ENCODE data around the gene CRHR1.
"Not testable (repeated sequence)": the region's sequence is repeated elsewhere in the genome, so short reads cannot be mapped to it uniquely, and the experiment has no call there.

Gene CRHR1

GRCh38 chr17:45784293-45784740 is at the start of gene CRHR1:
TSS of gene CRHR1 (plus strand) at chr17:45784320. CDS start at chr17:45784545, 225 bp downstream.
- DNase-seq = no peak

- DNase-seq = no peak
Measured at GRCh38 chr17:45734598-45734997, 49.5 kb upstream of the CRHR1 start.

- DNase-seq = no peak
Measured at GRCh38 chr17:45735488-45735887, 48.6 kb upstream of the CRHR1 start.

GRCh38 chr17:45739786-45740185 is 44.3 kb upstream of the CRHR1 start:
- no peak for DNase-seq

GRCh38 chr17:45740553-45741330 is 43.4 kb upstream of the CRHR1 start:
- no peak for DNase-seq

GRCh38 chr17:45742251-45742650 is 41.9 kb upstream of the CRHR1 start:
- no peak for DNase-seq

- no peak for DNase-seq
Measured at GRCh38 chr17:45743626-45744326, 40.3 kb upstream of the CRHR1 start.

GRCh38 chr17:45744826-45745225 is 39.3 kb upstream of the CRHR1 start:
- not testable (repeated sequence) for DNase-seq

GRCh38 chr17:45745601-45746494 is 38.3 kb upstream of the CRHR1 start:
- no peak for DNase-seq

- DNase-seq = peak; percentile 49
Measured at GRCh38 chr17:45747911-45748310, 36.2 kb upstream of the CRHR1 start.

- DNase-seq = no peak
Measured at GRCh38 chr17:45748731-45749310, 35.3 kb upstream of the CRHR1 start.

GRCh38 chr17:45749831-45750335 is 34.2 kb upstream of the CRHR1 start:
- DNase-seq = no peak

- no peak for DNase-seq
Measured at GRCh38 chr17:45750779-45751440, 33.2 kb upstream of the CRHR1 start.

- no peak for DNase-seq
Measured at GRCh38 chr17:45751466-45751865, 32.7 kb upstream of the CRHR1 start.

GRCh38 chr17:45752246-45752645 is 31.9 kb upstream of the CRHR1 start:
- no peak for DNase-seq

- DNase-seq = no peak
Measured at GRCh38 chr17:45753645-45754225, 30.4 kb upstream of the CRHR1 start.

GRCh38 chr17:45755050-45755449 is 29.1 kb upstream of the CRHR1 start:
- no peak for DNase-seq

- DNase-seq = no peak
Measured at GRCh38 chr17:45756266-45756991, 27.7 kb upstream of the CRHR1 start.

- no peak for DNase-seq
Measured at GRCh38 chr17:45757431-45758218, 26.5 kb upstream of the CRHR1 start.

- DNase-seq = no peak
Measured at GRCh38 chr17:45758544-45758943, 25.6 kb upstream of the CRHR1 start.
